HG03354 (cell line): ENCODE results near the gene ATAD2B.

Experiments used
- ATAC-seq: cut with Tn5 transposase; IDR thresholded peaks from one replicate; pipeline ENCODE4 v1.9.1; 2021; ENCODE audit warnings: mild to moderate bottlenecking; ENCODE audit not compliant: unreplicated experiment, poor library complexity, severe bottlenecking

Gene ATAD2B

DNA sequence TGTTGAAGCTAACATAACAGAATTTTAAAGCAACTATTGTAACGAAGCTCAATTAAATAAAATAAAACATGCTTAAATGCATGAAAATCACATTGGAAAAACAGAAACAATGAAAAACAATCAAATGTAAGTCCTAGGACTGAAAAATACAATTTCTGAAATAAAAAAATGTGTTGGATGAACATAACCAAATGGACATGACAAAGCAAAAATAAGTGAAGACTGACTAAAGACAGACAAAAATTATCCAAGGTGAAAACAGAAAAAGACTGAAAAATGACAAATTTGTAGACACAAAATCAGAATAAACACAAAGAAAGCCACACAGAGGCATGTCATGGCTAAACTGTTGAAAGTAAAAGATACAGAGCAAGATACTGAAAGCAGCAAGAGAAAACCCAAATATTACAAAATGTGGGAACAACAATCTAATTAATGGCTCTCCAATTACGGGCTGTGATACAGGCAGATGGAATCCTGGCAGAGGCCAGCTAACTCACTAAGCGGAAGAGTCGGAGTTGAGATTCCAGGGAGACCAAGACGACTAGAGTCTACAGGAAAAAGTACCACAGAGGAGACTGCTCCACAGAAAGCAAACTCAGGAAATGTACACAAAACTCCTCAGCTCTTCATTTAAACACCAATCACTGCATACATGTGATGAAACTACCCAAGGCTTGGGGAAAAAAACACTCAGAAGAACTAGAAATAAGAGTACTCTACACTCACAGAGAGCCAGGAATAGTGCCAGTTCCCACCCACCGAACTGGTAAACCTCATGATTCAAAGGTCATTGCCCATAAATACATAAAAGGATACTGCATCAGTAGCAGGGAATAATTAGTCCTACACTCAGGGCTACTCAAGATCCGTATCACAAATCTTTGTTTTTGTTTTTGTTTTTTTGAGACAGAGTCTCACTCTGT lies 83.6 kb downstream of the ATAD2B start:
- ATAC-seq: no peak

DNA sequence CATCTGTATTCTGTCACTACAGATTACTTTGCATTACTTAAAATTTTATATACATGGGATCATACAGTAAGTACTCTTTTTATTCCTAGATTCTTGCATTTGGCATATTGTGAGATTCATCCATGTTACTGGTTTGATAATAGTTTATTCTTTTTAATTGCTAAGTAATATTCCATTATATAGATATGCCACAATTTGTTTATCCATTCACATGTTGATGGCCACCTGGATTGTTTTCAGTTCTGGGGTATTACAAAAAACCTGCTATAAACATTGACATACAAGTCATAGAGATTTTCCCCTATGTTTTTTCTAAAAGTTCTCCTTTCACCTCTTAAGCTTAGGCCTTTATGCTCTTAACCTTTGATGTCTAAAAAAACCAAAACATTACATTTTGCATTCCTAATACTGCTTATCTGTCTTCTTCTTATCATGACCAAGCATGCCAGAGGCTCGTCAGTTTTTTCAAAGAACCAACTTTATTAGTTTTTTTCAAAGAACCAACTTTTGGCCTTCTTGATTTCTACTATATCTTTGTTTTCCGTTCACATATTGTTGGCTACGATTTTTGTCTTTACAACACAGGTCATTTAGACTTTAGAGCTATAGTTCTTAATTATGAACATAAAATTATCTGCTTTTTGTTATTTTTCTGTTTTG lies 86.9 kb downstream of the ATAD2B start:
- no peak for ATAC-seq

DNA sequence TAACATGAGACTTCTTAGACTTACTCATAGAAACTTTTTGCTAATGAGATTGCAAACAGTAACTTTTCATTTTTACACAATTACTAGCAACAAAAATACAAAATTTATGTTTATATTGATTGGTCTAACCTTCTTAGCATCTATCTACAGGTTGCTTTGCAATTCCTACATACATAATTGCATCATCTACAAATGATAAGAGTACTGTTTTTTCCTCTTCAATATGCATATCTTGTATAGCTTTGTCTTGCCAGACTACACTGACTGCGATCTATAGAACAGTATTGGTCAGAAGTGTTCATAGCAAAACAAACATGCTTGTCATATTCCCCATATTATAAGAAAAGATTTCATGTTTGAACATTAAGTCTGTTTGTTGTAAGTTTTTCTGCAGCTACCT lies 87.9 kb downstream of the ATAD2B start:
- no peak for ATAC-seq

DNA sequence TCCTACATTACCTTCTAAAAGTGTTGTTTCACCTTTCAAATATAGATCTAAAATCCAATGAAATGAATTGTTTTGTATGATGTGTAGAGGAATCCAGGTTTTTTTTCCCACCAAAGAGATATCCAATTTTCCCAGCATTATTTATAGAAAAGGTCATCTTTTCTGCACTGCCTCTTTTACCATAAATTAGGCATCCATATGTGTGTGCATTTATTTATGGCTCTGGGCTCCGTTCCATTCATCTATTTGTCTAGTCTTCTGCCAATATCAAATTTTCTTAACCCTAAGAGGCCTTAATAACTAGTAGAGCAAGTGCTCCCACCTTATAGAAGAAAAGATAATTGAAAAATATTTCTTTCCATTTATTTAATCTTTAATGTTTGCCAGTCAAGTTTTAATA lies 88.3 kb downstream of the ATAD2B start:
- ATAC-seq: no peak

DNA sequence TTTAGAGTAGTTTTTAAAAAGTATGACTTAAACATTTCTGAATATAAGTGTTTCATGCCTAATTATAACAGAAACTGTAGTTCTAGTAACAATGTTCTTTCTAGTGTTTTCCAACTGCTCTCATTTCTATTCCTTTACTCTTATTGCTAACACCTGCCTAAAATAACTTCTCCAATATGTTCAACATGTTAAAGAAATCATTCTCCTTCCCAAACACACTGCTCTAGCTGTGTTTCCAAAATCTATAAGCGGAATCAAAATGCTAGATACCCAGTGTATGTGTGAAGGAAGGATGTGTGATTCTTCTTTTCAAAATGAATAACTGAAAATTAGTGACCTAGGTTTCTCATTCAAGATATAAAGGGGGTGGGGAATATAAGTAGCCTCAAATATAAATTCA lies 89.1 kb downstream of the ATAD2B start:
- ATAC-seq: no peak

DNA sequence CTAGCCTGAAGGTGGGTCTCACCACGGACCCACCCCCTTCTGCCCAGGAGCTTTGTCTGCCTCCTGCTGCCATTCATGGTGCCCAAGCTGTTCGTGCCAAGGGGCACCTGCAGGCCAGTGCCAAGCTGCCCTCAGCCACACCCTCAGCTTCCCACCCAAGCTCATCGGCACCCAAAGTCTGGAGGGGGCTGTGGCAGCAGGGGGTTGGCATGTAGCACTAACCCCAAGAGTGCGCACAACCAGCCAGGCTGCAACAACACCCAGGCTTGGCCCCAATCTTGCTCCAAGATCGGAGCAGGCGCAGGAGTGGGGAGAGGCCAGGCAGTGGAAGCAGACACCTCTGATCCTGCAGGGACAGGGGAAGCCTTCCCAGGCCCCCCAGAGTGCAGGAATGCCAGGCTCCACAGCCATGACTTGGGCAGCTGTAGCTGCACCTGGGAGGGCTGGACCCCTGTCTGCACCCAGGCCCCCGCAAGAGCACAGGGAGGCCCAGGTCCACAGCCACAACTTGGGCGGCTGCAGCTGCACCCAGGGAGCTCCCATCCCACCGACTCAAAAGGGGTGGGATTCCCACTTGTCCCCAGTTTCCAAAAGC lies 89.9 kb downstream of the ATAD2B start:
- no peak for ATAC-seq

DNA sequence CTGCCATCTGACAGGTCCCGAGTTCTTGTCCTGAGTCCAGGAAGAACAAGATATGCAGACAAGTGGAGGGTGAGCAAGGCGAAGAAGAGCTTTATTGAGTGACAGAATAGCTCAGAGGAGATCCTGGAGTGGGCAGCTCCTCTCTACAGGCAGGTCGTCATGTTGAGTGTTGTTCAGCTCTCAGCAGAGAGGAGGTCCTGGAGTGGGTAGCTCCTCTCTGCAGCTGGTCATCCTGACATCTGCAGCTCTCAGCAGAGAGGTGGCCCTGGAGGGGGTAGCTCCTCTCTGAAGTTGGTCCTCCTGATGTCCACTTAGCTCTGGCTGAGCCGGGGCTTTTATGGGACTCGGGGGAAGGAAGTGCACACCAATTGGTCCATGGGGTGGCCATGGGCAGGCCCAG lies 90.4 kb downstream of the ATAD2B start:
- no peak for ATAC-seq

DNA sequence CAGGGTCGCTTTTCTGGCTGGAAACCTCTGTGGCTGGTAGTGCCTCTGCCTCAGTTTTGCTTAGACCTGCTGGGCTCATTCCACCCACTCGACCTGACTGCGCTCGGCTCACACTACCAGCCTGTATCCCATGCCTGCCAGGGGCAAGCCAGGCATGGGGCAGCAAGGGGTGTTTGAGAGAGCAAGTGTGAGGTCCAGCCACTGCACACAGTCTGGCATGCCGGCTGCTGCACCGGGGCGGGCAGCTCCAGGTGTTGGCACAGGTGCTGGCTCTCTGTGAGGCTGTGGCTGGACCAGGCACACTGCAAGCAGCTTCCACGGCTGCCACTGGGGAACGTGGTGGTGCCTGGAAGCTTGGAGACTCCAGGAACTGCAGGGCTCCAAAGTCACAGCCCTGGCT lies 90.9 kb downstream of the ATAD2B start:
- ATAC-seq: no peak

DNA sequence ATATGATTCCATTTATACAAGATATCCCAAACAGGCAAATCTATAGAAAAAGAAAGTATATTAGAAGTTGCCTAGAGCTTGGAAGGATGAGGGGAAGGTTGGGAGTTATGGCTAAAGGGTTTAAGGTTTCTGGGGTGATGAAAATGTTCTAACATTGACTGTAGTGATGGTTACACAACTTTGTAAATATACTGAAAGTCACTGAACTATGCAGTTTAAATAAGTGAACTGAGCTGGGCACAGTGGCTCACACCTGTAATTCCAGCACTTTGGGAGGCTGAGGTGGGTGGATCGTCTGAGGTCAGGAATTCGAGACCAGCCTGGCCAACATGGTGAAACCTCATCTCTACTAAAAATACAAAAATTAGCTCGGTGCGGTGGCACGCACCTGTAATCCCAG lies 91.5 kb downstream of the ATAD2B start:
- no peak for ATAC-seq

DNA sequence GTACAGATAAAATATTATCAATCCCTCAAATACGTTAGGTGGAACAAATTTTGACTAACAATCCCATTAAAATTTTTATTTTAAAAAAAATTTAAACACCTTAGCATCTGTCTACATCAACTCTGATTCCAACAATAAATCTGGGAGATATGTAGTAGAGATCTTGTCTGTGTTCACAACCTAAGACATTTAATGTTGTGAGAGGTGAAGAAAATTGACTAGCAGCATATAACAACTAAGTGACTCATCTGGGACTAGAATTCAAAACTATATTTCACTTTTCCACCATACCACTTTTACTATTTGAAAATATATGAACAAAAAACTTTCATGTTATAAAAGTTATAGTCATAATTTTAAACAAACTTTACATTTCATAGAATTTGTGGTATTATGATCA lies 97.9 kb downstream of the ATAD2B start:
- no peak for ATAC-seq

DNA sequence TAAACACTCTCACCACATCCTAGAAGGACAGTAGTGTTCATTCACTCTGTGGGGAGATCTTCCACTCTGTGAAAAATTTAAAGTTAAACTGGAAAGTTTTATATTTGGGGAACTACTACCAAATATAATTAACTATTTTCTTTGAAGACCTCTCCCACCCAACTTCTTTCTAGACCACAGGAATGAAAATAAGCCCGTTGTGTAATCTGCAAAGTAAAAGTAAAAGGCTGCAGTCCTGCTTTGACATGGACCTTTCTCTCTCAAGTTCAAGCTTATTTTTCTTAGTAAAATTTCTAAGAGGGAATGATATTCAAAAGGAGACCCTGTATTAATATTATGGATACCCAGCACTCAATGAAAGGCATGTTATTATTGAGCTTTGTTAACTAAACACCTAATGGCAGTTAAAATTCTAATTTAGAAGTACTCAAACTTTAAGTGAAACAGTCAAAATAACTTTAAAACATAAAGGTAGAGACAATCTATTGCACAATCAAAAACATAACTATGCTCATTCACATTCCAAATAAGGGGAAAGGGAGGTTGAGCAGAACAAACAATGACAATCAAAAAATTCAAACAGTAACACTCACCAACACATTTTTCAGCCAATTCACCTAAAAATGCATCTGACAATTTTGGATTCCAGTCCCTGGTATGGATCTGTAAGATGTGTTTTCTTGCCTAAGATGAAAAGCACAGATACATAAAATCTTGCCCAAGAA lies 98.5 kb downstream of the ATAD2B start:
- no peak for ATAC-seq

DNA sequence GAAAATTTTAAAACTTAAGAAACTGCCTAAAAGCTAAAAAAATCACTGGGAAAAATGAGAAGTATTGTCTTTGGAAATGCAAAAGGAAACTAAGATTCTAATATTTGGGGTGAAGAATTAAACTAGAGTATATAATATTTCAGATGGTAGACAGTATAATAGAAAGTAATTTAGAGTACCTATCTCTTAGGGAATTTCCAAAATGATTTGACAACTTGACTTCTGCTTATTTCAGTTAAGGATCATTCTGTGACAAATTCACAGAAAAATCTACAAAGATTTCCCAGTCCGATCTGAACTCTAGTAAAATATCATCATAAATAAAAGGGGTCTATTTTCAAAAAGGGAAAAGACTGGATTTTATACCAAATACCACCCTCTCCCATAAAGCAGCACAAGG lies 99.6 kb downstream of the ATAD2B start:
- no peak for ATAC-seq

DNA sequence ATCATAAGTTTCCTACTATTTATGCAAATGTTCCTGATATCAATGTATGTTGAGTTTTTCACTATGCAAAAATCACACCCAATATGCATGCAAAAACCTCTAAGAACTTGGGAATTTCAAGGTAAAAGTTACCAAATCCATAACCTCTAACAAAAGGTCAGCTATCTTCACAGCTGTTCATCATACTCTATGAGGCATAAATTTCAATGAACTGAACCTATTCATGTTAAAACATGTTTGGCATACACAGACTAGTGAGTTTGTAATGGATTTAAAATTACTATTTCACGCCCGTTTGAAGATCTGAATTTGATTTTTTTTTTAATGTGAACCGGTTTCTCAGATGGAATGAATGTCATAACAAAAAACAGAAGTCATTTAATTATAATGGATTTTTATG lies 100.2 kb downstream of the ATAD2B start:
- ATAC-seq: no peak

DNA sequence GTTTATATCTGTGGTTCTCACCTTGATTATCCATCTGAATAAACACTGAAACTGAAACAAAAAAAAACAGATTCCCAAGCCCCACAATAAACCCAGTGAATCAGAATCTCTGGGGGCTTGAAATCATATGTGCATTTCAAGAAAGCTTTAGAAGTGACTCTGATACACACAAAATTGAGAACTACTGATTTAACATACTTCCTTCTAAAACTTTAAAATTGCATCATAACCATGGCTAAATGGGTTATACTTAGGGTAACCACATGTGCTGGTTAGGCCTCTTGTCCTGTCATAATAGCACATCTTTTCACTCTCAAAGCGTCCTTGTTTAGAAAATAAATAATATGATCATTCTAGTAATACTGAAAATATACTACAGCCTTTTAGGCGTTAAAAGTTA lies 100.9 kb downstream of the ATAD2B start:
- no peak for ATAC-seq

DNA sequence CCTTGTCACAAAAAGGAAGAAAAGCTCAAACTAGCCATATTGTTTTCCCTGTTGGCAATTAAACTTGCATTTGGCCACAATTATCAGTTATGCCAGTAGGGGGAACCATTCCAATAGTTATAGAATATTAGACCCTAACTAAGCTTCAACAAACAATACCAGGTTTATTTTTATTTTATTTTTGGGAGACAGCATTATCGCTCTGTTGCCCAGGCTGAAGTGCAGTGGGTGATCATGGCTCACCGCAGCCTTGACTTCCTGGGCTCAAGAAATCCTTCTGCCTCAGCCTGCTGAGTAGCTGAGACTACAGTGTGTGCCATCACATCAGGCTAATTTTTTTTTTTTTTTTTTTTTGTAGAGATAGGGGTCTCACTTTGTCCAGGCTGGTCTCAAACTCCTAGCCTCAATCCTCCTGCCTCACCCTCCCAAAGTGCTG lies 102.1 kb downstream of the ATAD2B start:
- peak; percentile 75 for ATAC-seq

DNA sequence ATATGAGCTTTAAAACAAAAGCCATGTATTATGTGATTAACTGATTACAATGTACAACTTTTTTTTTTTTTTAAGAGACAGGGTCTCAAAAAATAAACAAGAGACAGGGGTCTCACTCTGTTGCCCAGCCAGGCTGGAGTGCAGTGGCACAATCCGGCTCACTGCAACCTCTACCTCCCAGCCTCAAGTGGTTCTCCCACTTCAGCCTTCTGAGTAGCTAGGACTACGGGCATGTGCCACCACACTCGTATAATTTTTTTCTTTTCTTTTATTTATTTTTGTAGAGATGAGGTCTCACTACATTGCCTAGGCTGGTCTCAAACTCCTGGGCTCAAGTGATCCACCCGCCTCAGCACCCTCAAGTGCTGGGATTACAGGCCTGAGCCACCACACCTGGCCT lies 103.1 kb downstream of the ATAD2B start:
- no peak for ATAC-seq

DNA sequence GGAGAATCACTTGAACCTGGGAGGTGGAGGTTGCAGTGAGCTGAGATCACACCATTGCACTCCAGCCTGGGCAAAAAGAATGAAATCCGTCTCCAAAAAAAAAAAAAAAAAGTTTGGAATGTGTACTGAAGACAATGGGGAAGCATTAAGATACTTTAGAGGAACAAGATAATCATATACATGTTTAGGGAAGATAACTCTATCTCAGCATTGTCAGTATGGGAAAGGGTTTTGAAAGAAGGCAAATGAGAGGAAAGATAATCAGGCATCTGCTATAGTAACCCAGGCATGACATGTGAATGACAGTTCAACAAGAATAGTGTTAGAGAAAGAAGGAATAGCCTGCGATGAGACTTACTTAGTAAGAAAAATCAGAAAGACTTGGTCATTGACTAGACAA lies 112.0 kb downstream of the ATAD2B start:
- ATAC-seq: no peak

DNA sequence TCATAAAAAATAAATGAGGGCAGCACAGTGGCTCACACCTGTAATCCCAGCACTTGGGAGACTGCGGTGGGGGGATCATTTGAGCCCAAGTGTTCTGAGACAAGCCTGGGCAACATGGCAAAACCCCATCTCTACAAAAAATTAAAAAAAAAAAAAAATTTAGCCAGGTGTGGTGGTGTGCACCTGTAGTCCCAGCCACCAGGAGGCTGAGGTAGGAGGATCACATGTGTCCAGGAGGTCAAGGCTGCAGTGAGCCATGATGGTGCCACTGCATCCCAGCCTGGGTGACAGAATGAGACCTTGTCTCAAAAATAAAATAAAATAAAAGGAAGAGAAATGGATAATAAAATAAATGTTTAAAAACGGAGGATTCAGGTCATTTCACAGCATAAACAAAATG lies 113.5 kb downstream of the ATAD2B start:
- ATAC-seq: no peak

DNA sequence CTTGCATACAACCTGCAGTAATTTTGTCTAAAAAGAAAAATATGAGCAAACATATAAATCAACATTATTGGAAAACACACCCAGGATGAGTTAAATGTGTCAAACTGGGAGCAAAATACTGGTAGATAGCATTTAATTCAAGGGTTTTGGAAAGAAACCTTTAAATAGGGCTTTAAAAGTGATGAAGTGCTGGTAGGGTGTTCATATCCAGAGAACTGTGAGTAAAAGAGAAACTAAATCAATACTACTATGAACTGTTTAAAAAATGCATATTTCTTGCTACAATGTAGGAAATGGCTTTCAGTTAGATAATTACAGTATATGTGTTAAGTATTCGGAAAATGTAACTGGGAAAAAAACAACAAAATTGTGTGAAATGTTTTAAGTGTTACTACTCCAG lies 117.8 kb downstream of the ATAD2B start:
- ATAC-seq: no peak

DNA sequence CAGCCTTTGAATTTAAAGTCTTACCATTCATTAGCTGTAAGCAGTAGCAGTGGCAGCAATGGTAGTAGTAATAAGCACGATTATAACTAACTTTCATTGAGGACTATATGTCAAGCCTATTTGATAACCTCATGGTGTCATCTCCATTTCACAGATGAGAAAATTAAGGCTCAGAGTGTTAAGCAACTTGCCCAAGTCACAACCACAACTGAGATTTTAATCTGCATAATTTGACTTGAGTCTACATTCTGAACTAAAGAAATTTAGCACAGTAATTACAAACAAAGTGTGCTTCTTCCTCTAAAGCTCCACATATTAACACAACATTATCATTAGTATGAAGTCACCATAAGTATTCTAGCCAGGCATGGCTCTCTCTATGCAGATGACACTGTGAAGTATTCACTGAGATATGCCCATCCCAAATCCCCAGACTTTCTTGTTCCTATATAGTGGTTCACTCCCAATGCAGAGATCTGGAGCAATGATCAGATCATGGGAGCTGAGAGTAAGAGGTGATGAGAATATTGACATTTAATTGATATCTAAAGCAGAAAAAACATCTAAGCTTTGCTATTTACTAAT lies 120.2 kb downstream of the ATAD2B start:
- ATAC-seq: no peak
